Osteoblast (primary cell): ENCODE data around the gene VSTM2A. TPM values are rescaled to one million over a fixed set of nuclear protein-coding genes. Genes with fewer than 3 reads are reported as not detected.
"Not testable (repeated sequence)": the region's sequence is repeated elsewhere in the genome, so short reads cannot be mapped to it uniquely, and the experiment has no call there.

Experiments used
- DNase-seq: peaks from one replicate; pipeline ENCODE4 v3.0.0; 2011; ENCODE audit warnings: low spot score, mixed read lengths; ENCODE audit not compliant: insufficient read length; ENCODE audit errors: missing footprints
- H2AFZ ChIP-seq: 2 replicates; pipeline ENCODE4 v1.6.0; 2011; ENCODE audit warnings: mild to moderate bottlenecking, low read length
- H3K27ac ChIP-seq: 2 replicates; pipeline ENCODE4 v1.5.1; 2011; ENCODE audit warnings: mild to moderate bottlenecking, low read depth, low read length, moderate library complexity
- H3K27me3 ChIP-seq: 2 replicates; pipeline ENCODE4 v1.6.0; 2012; ENCODE audit warnings: mild to moderate bottlenecking, control low read depth, inconsistent platforms, low read length, moderate library complexity; ENCODE audit not compliant: insufficient read depth
- H3K36me3 ChIP-seq: 2 replicates; pipeline ENCODE4 v1.5.1; 2011; ENCODE audit warnings: mild to moderate bottlenecking, low read length, control low read depth, moderate library complexity; ENCODE audit not compliant: insufficient read depth
- H3K4me1 ChIP-seq: 2 replicates; pipeline ENCODE4 v1.5.1; 2011; ENCODE audit warnings: mild to moderate bottlenecking, low read length, control low read depth, moderate library complexity; ENCODE audit not compliant: insufficient read depth
- H3K4me2 ChIP-seq: 2 replicates; pipeline ENCODE4 v1.6.0; 2011; ENCODE audit warnings: mild to moderate bottlenecking, low read length; ENCODE audit not compliant: insufficient read depth
- H3K4me3 ChIP-seq: fragments of 200-600 bp; sonication (generic); 3 replicates; pipeline ENCODE4 v1.5.1; 2012; ENCODE audit warnings: mild to moderate bottlenecking, low read length, inconsistent platforms; ENCODE audit not compliant: insufficient read depth
- H3K79me2 ChIP-seq: 2 replicates; pipeline ENCODE4 v1.6.0; 2012; ENCODE audit warnings: mild to moderate bottlenecking, low read length, control low read depth, inconsistent platforms; ENCODE audit not compliant: insufficient read depth
- H3K9me3 ChIP-seq: 2 replicates; pipeline ENCODE4 v1.5.1; 2011; ENCODE audit warnings: low read depth, low read length, control low read depth
- H4K20me1 ChIP-seq: 2 replicates; pipeline ENCODE4 v1.6.0; 2012; ENCODE audit warnings: mild to moderate bottlenecking, low read length, control low read depth; ENCODE audit not compliant: insufficient read depth
- CTCF ChIP-seq: IDR thresholded peaks from 2 replicates; pipeline ENCODE4 v1.5.1; 2011; ENCODE audit warnings: mild to moderate bottlenecking, low read depth, low read length, moderate library complexity; ENCODE audit errors: extremely low read depth
- total RNA-seq: library from RNA; depleted of rRNA; stranded (reverse); fragments of >200 nt; gene quantifications from 2 replicates; pipeline ENCODE4 v1.2.3, GENCODE V29; 2012

Gene VSTM2A
- total RNA-seq: not detected in 2 replicates

GRCh38 chr7:54541669-54542625, at the start of gene VSTM2A:
Gene VSTM2A, plus strand, starts transcription at chr7:54542375. Its CDS starts 356 bp downstream, at chr7:54542731.
- no peak for TF ChIP-seq CTCF
- peaks cover 32% of the 10 kb centered on the region for H3K27me3 ChIP-seq
- no peak within 1 kb of the TSS for H3K27ac ChIP-seq
- H4K20me1 ChIP-seq: no peaks in the 10 kb centered on the region
- DNase-seq: peak; percentile 66
- no peak within 1 kb of the TSS for H3K4me3 ChIP-seq
- no peaks in the 10 kb centered on the region for H3K79me2 ChIP-seq
- H3K4me1 ChIP-seq: no peaks in the 10 kb centered on the region
- no peaks in the 10 kb centered on the region for H3K9me3 ChIP-seq
- no peaks in the 10 kb centered on the region for H3K36me3 ChIP-seq
- H3K4me2 ChIP-seq: no peak within 1 kb of the TSS
- no peak within 1 kb of the TSS for H2AFZ ChIP-seq

GRCh38 chr7:54504531-54504930, 37.6 kb upstream of the VSTM2A start:
- DNase-seq, H3K79me2 ChIP-seq, H3K27ac ChIP-seq, H3K27me3 ChIP-seq, H3K4me2 ChIP-seq, H3K4me3 ChIP-seq, H2AFZ ChIP-seq, H3K36me3 ChIP-seq, H3K9me3 ChIP-seq, H3K4me1 ChIP-seq, H4K20me1 ChIP-seq: not testable (repeated sequence)

GRCh38 chr7:54529568-54529967, 12.6 kb upstream of the VSTM2A start:
- Histone ChIP-seq H3K4me1 (no peaks in the 10 kb centered on the region), H3K4me2 (no peak overlapping the region), H3K27ac (no peak overlapping the region), H2AFZ (no peak overlapping the region), H3K27me3 (no peaks in the 10 kb centered on the region), H3K9me3 (no peaks in the 10 kb centered on the region), H4K20me1 (no peaks in the 10 kb centered on the region), H3K79me2 (no peaks in the 10 kb centered on the region), H3K36me3 (no peaks in the 10 kb centered on the region), H3K4me3 (no peak overlapping the region)
- no peak for TF ChIP-seq CTCF
- DNase-seq: no peak

GRCh38 chr7:54538122-54538521, 4.1 kb upstream of the VSTM2A start:
- no peak for DNase-seq
- Histone ChIP-seq H3K27me3 (peaks cover 14% of the 10 kb centered on the region), H3K4me1 (no peaks in the 10 kb centered on the region), H3K27ac (no peak overlapping the region), H2AFZ (no peak overlapping the region), H3K4me3 (no peak overlapping the region), H3K36me3 (no peaks in the 10 kb centered on the region), H3K4me2 (no peak overlapping the region), H3K79me2 (no peaks in the 10 kb centered on the region), H4K20me1 (no peaks in the 10 kb centered on the region), H3K9me3 (no peaks in the 10 kb centered on the region)
- TF ChIP-seq CTCF: no peak
